ENCODE results near the gene MGST2.

The MGST2 gene

GRCh38 chr4:139745111-139745639 is 79.6 kb downstream of the MGST2 start:
- DNase-seq = no peak

- peak; percentile 37 for DNase-seq
These were observed 81.0 kb downstream of the MGST2 start for GRCh38 chr4:139746431-139747171.

- peak; percentile 44 for DNase-seq
These were observed 83.7 kb downstream of the MGST2 start for GRCh38 chr4:139749338-139749737.

- DNase-seq = peak; percentile 2
These were observed 84.3 kb downstream of the MGST2 start for GRCh38 chr4:139749835-139750498.

GRCh38 chr4:139753686-139754085 is 88.1 kb downstream of the MGST2 start:
- DNase-seq = no peak
